22Rv1 (cell line): ENCODE results near the gene LST1.

Experiments used
- H3K27ac ChIP-seq: fragments of 450-650 bp; 2 replicates; pipeline ENCODE4 v1.5.1; 2017
- CTCF ChIP-seq: fragments of 450-650 bp; IDR thresholded peaks from 2 replicates; pipeline ENCODE4 v1.5.1; 2017; ENCODE audit warnings: mild to moderate bottlenecking
- ZFX ChIP-seq: fragments of 450-650 bp; IDR thresholded peaks from 2 replicates; pipeline ENCODE4 v1.6.1; 2017; ENCODE audit warnings: antibody characterized with exemption, borderline replicate concordance

Gene LST1

GRCh38 chr6:31579119-31579505, 7.0 kb upstream of the LST1 start:
- H3K27ac ChIP-seq, result no peak overlapping the region
- no peak for TF ChIP-seq CTCF
- TF ChIP-seq ZFX, result no peak

- H3K27ac ChIP-seq, result no peak overlapping the region
- TF ChIP-seq CTCF (no peak), ZFX (no peak)
Observed at GRCh38 chr6:31579546-31580437, 6.3 kb upstream of the LST1 start.

- TF ChIP-seq CTCF, result no peak
- TF ChIP-seq ZFX, result no peak
- H3K27ac ChIP-seq, result no peak overlapping the region
Observed at GRCh38 chr6:31580438-31580740, 5.7 kb upstream of the LST1 start.

- H3K27ac ChIP-seq, result no peak overlapping the region
- peak; percentile 99 for TF ChIP-seq CTCF
- TF ChIP-seq ZFX, result no peak
Observed at GRCh38 chr6:31580807-31581433, 5.2 kb upstream of the LST1 start.

GRCh38 chr6:31581434-31582229, 4.4 kb upstream of the LST1 start:
- TF ChIP-seq ZFX, result no peak
- TF ChIP-seq CTCF, result no peak

GRCh38 chr6:31582230-31582643, 3.8 kb upstream of the LST1 start, which contains the start of gene LTB:
Gene LTB, minus strand, starts transcription at chr6:31582424. Its CDS starts 7 bp downstream, at chr6:31582417.
- H3K27ac ChIP-seq, result no peak within 1 kb of the TSS
- TF ChIP-seq CTCF (no peak), ZFX (no peak)

More at GRCh38 chr6:31581434-31582229, 4.4 kb upstream of the LST1 start:
- no peak overlapping the region for H3K27ac ChIP-seq
